Fibroblast of pulmonary artery (primary cell): ENCODE data around the gene RNF167.

Experiments used
- DNase-seq: peaks from one replicate; pipeline ENCODE4 v3.0.0-alpha.2; 2010; ENCODE audit warnings: low read depth
- H3K4me3 ChIP-seq: replicated peaks from 2 replicates; pipeline ENCODE4 v1.5.1; 2011; ENCODE audit warnings: low read depth, mild to moderate bottlenecking, control low read depth, low read length, moderate library complexity
- CTCF ChIP-seq: IDR thresholded peaks from 2 replicates; pipeline ENCODE4 v1.5.1; 2011; ENCODE audit warnings: mild to moderate bottlenecking, control low read depth, low read length, inconsistent platforms; ENCODE audit errors: missing control alignments

The RNF167 gene

GRCh38 chr17:4939796-4940554, at the start of gene RNF167, which contains the start of gene SLC25A11:
Gene RNF167, plus strand, starts transcription at chr17:4940268. Its CDS starts 642 bp downstream, at chr17:4940910.
Gene SLC25A11, minus strand, starts transcription at chr17:4940046. Its CDS starts 136 bp downstream, at chr17:4939910.
- no peak for TF ChIP-seq CTCF
- H3K4me3 ChIP-seq = peak within 1 kb of the TSS; percentile 88
- peak; percentile 100 for DNase-seq

- H3K4me3 ChIP-seq = no peak overlapping the region
- TF ChIP-seq CTCF = no peak
- no peak for DNase-seq
Observed at GRCh38 chr17:4891411-4892410, 48.4 kb upstream of the RNF167 start.

- H3K4me3 ChIP-seq = no peak overlapping the region
- TF ChIP-seq CTCF = no peak
- DNase-seq = no peak
Observed at GRCh38 chr17:4892499-4893221, 47.4 kb upstream of the RNF167 start.

- no peak for DNase-seq
- no peak overlapping the region for H3K4me3 ChIP-seq
Observed at GRCh38 chr17:4893272-4893671, 46.8 kb upstream of the RNF167 start.

GRCh38 chr17:4893721-4894560, 46.1 kb upstream of the RNF167 start:
- TF ChIP-seq CTCF = no peak
- no peak overlapping the region for H3K4me3 ChIP-seq
- no peak for DNase-seq

More at GRCh38 chr17:4893272-4893671, 46.8 kb upstream of the RNF167 start:
- no peak for TF ChIP-seq CTCF

- no peak for TF ChIP-seq CTCF
- DNase-seq = no peak
- no peak overlapping the region for H3K4me3 ChIP-seq
Observed at GRCh38 chr17:4895121-4895520, 44.9 kb upstream of the RNF167 start.
